K562 (cell line): ENCODE results near the gene RAB4B. TPM values are rescaled to one million over a fixed set of nuclear protein-coding genes. Genes with fewer than 3 reads are reported as not detected.
A peak's percentile ranks its signal among the peaks of the same experiment; 100 is the strongest.

Source experiments
- ARID2 ChIP-seq: fragments of 450-650 bp; IDR thresholded peaks from 2 replicates; pipeline ENCODE4 v1.6.1; 2017; ENCODE audit warnings: antibody characterized with exemption, mild to moderate bottlenecking
- CTBP1 ChIP-seq: fragments of 450-650 bp; IDR thresholded peaks from 2 replicates; pipeline ENCODE4 v1.6.1; 2016; ENCODE audit warnings: borderline replicate concordance
- FIP1L1 ChIP-seq: fragments of 200-400 bp; formaldehyde crosslinking; IDR thresholded peaks from 2 replicates; pipeline ENCODE4 v1.6.1; 2018; ENCODE audit warnings: mild to moderate bottlenecking, low read depth, low read length; ENCODE audit not compliant: poor library complexity, severe bottlenecking
- HDAC6 ChIP-seq: IDR thresholded peaks from 2 replicates; pipeline ENCODE4 v1.6.1; 2012; ENCODE audit warnings: low read depth, mild to moderate bottlenecking, control low read depth, inconsistent platforms, low read length, moderate library complexity
- MLLT1 ChIP-seq, 2 experiments: fragments of 450-650 bp; IDR thresholded peaks; 2 replicates each; pipeline ENCODE4 v1.6.1; 2016
- NELFE ChIP-seq: IDR thresholded peaks from 2 replicates; pipeline ENCODE4 v1.6.1; 2011; ENCODE audit warnings: mild to moderate bottlenecking; ENCODE audit not compliant: insufficient read depth, insufficient read length
- NFXL1 ChIP-seq: fragments of 450-650 bp; formaldehyde crosslinking; IDR thresholded peaks from 2 replicates; pipeline ENCODE4 v1.4.0; 2021; ENCODE audit warnings: mild to moderate bottlenecking
- PHF20 ChIP-seq: fragments of 450-650 bp; IDR thresholded peaks from 2 replicates; pipeline ENCODE4 v1.6.1; 2018; ENCODE audit not compliant: partially characterized antibody
- POLR2B ChIP-seq: fragments of 450-650 bp; IDR thresholded peaks from 2 replicates; pipeline ENCODE4 v1.6.1; 2018; ENCODE audit warnings: low read depth; ENCODE audit not compliant: partially characterized antibody
- RBFOX2 ChIP-seq: fragments of 200-400 bp; formaldehyde crosslinking; IDR thresholded peaks from 2 replicates; pipeline ENCODE4 v1.6.1; 2017; ENCODE audit warnings: low read depth, mild to moderate bottlenecking, low read length, moderate library complexity
- SRF ChIP-seq, 2 experiments: fragments of 250-450, 450-650 bp in 1 of 2; sonication (Bioruptor Pico) in 1 of 2; sonication (generic) in 1 of 2; formaldehyde crosslinking; IDR thresholded peaks; 2 replicates each; pipeline versions ENCODE4 v1.5.0 to v1.5.1; 2020 to 2022; ENCODE audit warnings: mild to moderate bottlenecking in 1 of 2, missing genetic modification reagents in 1 of 2
- STAG1 ChIP-seq: sonication (generic); formaldehyde crosslinking; IDR thresholded peaks from 2 replicates; pipeline ENCODE4 v1.5.0; 2020; ENCODE audit warnings: missing genetic modification reagents, borderline replicate concordance
- SUPT5H ChIP-seq: fragments of 450-650 bp; IDR thresholded peaks from 2 replicates; pipeline ENCODE4 v1.6.1; 2016
- YBX1 ChIP-seq: fragments of 450-650 bp; IDR thresholded peaks from 2 replicates; pipeline ENCODE4 v1.7.1; 2016; ENCODE audit warnings: mild to moderate bottlenecking
- ZHX1 ChIP-seq: fragments of 150-350 bp; conservative IDR thresholded peaks from 2 replicates; pipeline ENCODE4 v1.6.1; 2014; ENCODE audit warnings: low read length
- polyA plus RNA-seq, 8 experiments: library from polyadenylated mRNA; depleted of rRNA in 4 of 8; stranded (reverse) in 5 of 8; unstranded in 3 of 8; fragments of >200 nt; fragmentation: Nextera tagmentation in 2 of 8; fragmentation: Illumina TruSeq in 1 of 8; extraction: Ambion mirVana in 2 of 8; extraction: Trizol in 1 of 8; gene quantifications; 2 replicates each; pipeline versions ENCODE4 v1.2.1 to v1.2.3, GENCODE V29; 2011 to 2014; ENCODE audit warnings: inconsistent platforms in 1 of 8, missing spikeins in 1 of 8
- total RNA-seq, 7 experiments: library from RNA; depleted of rRNA in 6 of 7; stranded (reverse); fragments of >200 nt in 6 of 7; fragmentation: Illumina TruSeq in 2 of 7; extraction: Trizol in 2 of 7; gene quantifications; 2 replicates each; pipeline versions ENCODE4 v1.2.1 to v1.2.3, GENCODE V29; 2011 to 2021; ENCODE audit warnings: low replicate concordance in 1 of 7
- TF ChIP-seq, protein P1 (sequence below), 3 experiments: fragments of 200-800 bp in 1 of 3; sonication (Bioruptor generic) in 1 of 3; sonication (generic) in 1 of 3; formaldehyde crosslinking in 1 of 3; IDR thresholded peaks; 2 replicates each; pipeline versions ENCODE4 v1.6.1 to v1.8.0; 2016 to 2022; ENCODE audit warnings: mild to moderate bottlenecking in 2 of 3, missing compliant biosample characterization in 2 of 3, missing genetic modification characterization in 2 of 3, missing genetic modification reagents in 1 of 3
- TF ChIP-seq, protein P2 (sequence below), 2 experiments: fragments of 450-650 bp in 1 of 2; sonication (generic) in 1 of 2; formaldehyde crosslinking; conservative IDR thresholded peaks; 2 replicates each; pipeline versions ENCODE4 v1.4.0 to v1.8.1; 2020 to 2022; ENCODE audit warnings: mild to moderate bottlenecking in 1 of 2, missing genetic modification reagents in 1 of 2

The RAB4B gene
- total and polyA plus RNA-seq, 9 of the 15 experiments (the other 6 are each of a cell fraction or from before 2014, with no cell fraction given) = 0.28 to 20.4 (median 9.0) TPM

DNA sequence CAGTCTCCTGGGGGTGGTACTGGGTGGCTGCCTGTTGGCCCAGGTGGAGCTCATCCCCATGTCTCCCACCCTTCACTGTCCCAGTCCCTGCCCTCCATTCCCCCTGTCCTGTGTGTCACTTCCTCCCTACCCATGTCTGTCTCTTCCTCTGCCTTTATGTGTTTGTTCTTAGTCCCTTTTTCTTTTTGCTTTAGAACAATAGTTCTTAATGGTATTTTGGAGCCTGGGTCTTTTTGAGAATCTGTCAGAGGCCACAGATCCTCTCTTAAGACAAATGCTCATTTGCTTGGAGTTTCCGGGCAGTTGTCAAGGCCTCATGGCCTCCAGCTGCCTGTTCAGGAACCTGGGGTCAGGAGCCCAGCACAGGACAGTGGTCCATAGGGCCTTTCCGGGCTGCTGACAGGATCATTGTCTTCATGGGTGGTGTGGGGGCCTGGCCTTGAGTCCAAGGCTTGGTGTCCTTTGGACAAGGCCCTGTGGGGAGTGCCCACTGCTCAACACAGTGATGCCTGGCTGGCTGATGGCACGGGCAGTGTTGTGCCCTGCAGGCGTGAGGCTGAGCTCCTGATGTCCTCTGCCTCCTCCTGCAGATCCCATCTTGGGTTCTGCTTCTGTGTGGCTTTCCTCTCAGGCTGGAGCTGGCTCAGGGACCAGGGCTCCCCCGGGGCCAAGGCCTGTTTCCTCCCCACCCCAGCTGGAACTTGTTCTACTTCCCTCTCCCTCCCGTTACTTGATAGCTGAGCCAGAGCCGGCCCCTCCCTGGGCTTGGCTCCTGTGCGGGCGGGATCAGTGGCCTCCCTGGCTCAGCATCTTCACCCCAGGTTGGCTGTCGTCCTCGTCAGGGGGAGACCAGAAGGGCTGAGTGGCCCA lies 24.5 kb downstream of the RAB4B start (continued):
- TF ChIP-seq, protein P1, sequence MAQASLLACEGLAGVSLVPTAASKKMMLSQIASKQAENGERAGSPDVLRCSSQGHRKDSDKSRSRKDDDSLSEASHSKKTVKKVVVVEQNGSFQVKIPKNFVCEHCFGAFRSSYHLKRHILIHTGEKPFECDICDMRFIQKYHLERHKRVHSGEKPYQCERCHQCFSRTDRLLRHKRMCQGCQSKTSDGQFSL (CRISPR knock-in tag; IDR thresholded peaks at IDR 0.05) = no peak
- TF ChIP-seq, protein P1 (tag; IDR thresholded peaks at IDR 0.05) = 0 out of 4 replicates have a peak, but pooled peaks of 1 of the 2 experiments have one; percentile 31
- no peak for TF ChIP-seq ZHX1
- TF ChIP-seq PHF20 = no peak
- TF ChIP-seq POLR2B = no peak
- TF ChIP-seq, protein P2, sequence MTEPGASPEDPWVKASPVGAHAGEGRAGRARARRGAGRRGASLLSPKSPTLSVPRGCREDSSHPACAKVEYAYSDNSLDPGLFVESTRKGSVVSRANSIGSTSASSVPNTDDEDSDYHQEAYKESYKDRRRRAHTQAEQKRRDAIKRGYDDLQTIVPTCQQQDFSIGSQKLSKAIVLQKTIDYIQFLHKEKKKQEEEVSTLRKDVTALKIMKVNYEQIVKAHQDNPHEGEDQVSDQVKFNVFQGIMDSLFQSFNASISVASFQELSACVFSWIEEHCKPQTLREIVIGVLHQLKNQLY (CRISPR knock-in tag; conservative IDR thresholded peaks at IDR 0.05) = no peak
- no peak for TF ChIP-seq FIP1L1
- no peak for TF ChIP-seq ARID2
- TF ChIP-seq HDAC6 = no peak
- TF ChIP-seq NELFE = no peak
- no peak for TF ChIP-seq MLLT1 (IDR thresholded peaks at IDR 0.05)
- no peak for TF ChIP-seq STAG1
- TF ChIP-seq SUPT5H = 0 out of 2 replicates have a peak, but pooled peaks have one; percentile 5
- peak in 1 of 2 experiments; percentile 57; a peak in 1 of 4 replicates for TF ChIP-seq SRF (CRISPR knock-in tag; IDR thresholded peaks at IDR 0.05)
- no peak for TF ChIP-seq NFXL1 (CRISPR knock-in tag)
- TF ChIP-seq CTBP1 = peak; percentile 25; the same call in 1 of the 2 replicates
- TF ChIP-seq RBFOX2 = peak; percentile 53
- no peak for TF ChIP-seq YBX1
